HEK293 (cell line): ENCODE measurements around the gene GRM6.

Experiments
- GFI1B ChIP-seq: fragments of 450-650 bp; formaldehyde crosslinking; IDR thresholded peaks from 2 replicates; pipeline ENCODE4 v1.5.1; 2016; ENCODE audit warnings: missing biosample characterization, missing genetic modification characterization
- HOXA7 ChIP-seq: sonication (generic); formaldehyde crosslinking; IDR thresholded peaks from 2 replicates; pipeline ENCODE4 v1.8.1; 2022; ENCODE audit warnings: missing genetic modification reagents, borderline replicate concordance
- IKZF3 ChIP-seq: fragments of 450-650 bp; IDR thresholded peaks from 2 replicates; pipeline ENCODE4 v1.5.0; 2018; ENCODE audit warnings: missing biosample characterization, mild to moderate bottlenecking, missing genetic modification characterization, moderate library complexity
- KLF1 ChIP-seq: fragments of 450-650 bp; formaldehyde crosslinking; IDR thresholded peaks from 2 replicates; pipeline ENCODE4 v1.5.1; 2016; ENCODE audit warnings: missing biosample characterization, missing genetic modification characterization
- KLF17 ChIP-seq: fragments of 450-650 bp; formaldehyde crosslinking; IDR thresholded peaks from 2 replicates; pipeline ENCODE4 v1.5.1; 2016; ENCODE audit warnings: missing biosample characterization, missing genetic modification characterization
- PRDM2 ChIP-seq: fragments of 450-650 bp; formaldehyde crosslinking; IDR thresholded peaks from 2 replicates; pipeline ENCODE4 v1.5.1; 2016; ENCODE audit warnings: missing biosample characterization, missing genetic modification characterization, borderline replicate concordance
- PRDM4 ChIP-seq: fragments of 450-650 bp; formaldehyde crosslinking; IDR thresholded peaks from 2 replicates; pipeline ENCODE4 v1.5.1; 2017; ENCODE audit warnings: missing biosample characterization, missing genetic modification characterization
- REST ChIP-seq: fragments of 450-650 bp; formaldehyde crosslinking; IDR thresholded peaks from 2 replicates; pipeline ENCODE4 v1.5.1; 2016; ENCODE audit warnings: missing biosample characterization, missing genetic modification characterization
- ZBTB20 ChIP-seq: fragments of 450-650 bp; formaldehyde crosslinking; IDR thresholded peaks from 2 replicates; pipeline ENCODE4 v1.5.1; 2016; ENCODE audit warnings: missing biosample characterization, missing genetic modification characterization
- ZFP69B ChIP-seq: fragments of 450-650 bp; formaldehyde crosslinking; IDR thresholded peaks from 2 replicates; pipeline ENCODE4 v1.5.1; 2016; ENCODE audit warnings: missing biosample characterization, missing genetic modification characterization
- ZNF146 ChIP-seq: fragments of 450-650 bp; formaldehyde crosslinking; IDR thresholded peaks from 2 replicates; pipeline ENCODE4 v1.5.1; 2016; ENCODE audit warnings: missing biosample characterization, missing genetic modification characterization
- ZNF2 ChIP-seq: fragments of 450-650 bp; formaldehyde crosslinking; IDR thresholded peaks from 2 replicates; pipeline ENCODE4 v1.5.1; 2016; ENCODE audit warnings: missing biosample characterization, missing genetic modification characterization
- ZNF211 ChIP-seq: fragments of 450-650 bp; formaldehyde crosslinking; IDR thresholded peaks from 2 replicates; pipeline ENCODE4 v1.5.1; 2016; ENCODE audit warnings: low read depth, missing biosample characterization, missing genetic modification characterization
- ZNF223 ChIP-seq: fragments of 450-650 bp; formaldehyde crosslinking; IDR thresholded peaks from 2 replicates; pipeline ENCODE4 v1.5.1; 2016; ENCODE audit warnings: missing biosample characterization, missing genetic modification characterization
- ZNF391 ChIP-seq: fragments of 450-650 bp; formaldehyde crosslinking; IDR thresholded peaks from 2 replicates; pipeline ENCODE4 v1.5.1; 2016; ENCODE audit warnings: low read depth, missing biosample characterization, missing genetic modification characterization, borderline replicate concordance
- ZNF433 ChIP-seq: fragments of 450-650 bp; formaldehyde crosslinking; IDR thresholded peaks from 2 replicates; pipeline ENCODE4 v1.5.1; 2016; ENCODE audit warnings: missing biosample characterization, missing genetic modification characterization, low read depth
- ZNF518A ChIP-seq: fragments of 450-650 bp; formaldehyde crosslinking; conservative IDR thresholded peaks from 2 replicates; pipeline ENCODE4 v1.5.1; 2016; ENCODE audit warnings: low read depth, missing biosample characterization, missing genetic modification characterization
- ZNF580 ChIP-seq: fragments of 450-650 bp; formaldehyde crosslinking; IDR thresholded peaks from 2 replicates; pipeline ENCODE4 v1.5.1; 2016; ENCODE audit warnings: missing biosample characterization, missing genetic modification characterization
- ZNF610 ChIP-seq: fragments of 450-650 bp; formaldehyde crosslinking; IDR thresholded peaks from 2 replicates; pipeline ENCODE4 v1.5.1; 2016; ENCODE audit warnings: missing biosample characterization, missing genetic modification characterization, borderline replicate concordance
- ZNF664 ChIP-seq: fragments of 450-650 bp; formaldehyde crosslinking; IDR thresholded peaks from 2 replicates; pipeline ENCODE4 v1.5.1; 2016; ENCODE audit warnings: missing biosample characterization, missing genetic modification characterization

Gene GRM6

GRCh38 chr5:179023528-179024189 is 28.5 kb upstream of the GRM6 start, which contains the start of gene ZNF879 (continued):
- TF ChIP-seq PRDM2 (tag by site-specific recombination) (no peak), ZNF610 (tag by site-specific recombination) (peak; percentile 74; the same call in 1 of the 2 replicates), ZNF2 (peak; percentile 70; the same call in 1 of the 2 replicates), ZNF664 (tag by site-specific recombination) (no peak), KLF1 (tag by site-specific recombination) (no peak), REST (tag by site-specific recombination) (no peak), ZBTB20 (tag by site-specific recombination) (0 out of 2 replicates have a peak, but pooled peaks have one; percentile 26), KLF17 (tag by site-specific recombination) (0 out of 2 replicates have a peak, but pooled peaks have one; percentile 29), ZNF433 (tag by site-specific recombination) (no peak), ZFP69B (tag by site-specific recombination) (no peak), ZNF518A (tag by site-specific recombination) (peak; percentile 51), ZNF146 (tag by site-specific recombination) (no peak), PRDM4 (no peak), GFI1B (no peak), ZNF211 (tag by site-specific recombination) (no peak), HOXA7 (no peak), ZNF580 (tag by site-specific recombination) (no peak), IKZF3 (no peak), ZNF391 (tag by site-specific recombination) (no peak), ZNF223 (tag by site-specific recombination) (no peak)
